Uterus (tissue), 4 donors: ENCODE measurements around the gene LPAR1. TPM values are rescaled to one million over a fixed set of nuclear protein-coding genes. Genes with fewer than 3 reads are reported as not detected.

Experiments
- DNase-seq, 2 donors: peaks; one replicate each; pipeline ENCODE4 v3.0.0-alpha.2; 2019 to 2020
- H3K27ac ChIP-seq, 2 donors: fragments of 200-600 bp; sonication (generic); 1 replicate in 1 of 2; 2 replicates in 1 of 2; pipeline ENCODE4 v1.5.1; 2016 to 2018
- H3K27me3 ChIP-seq, 2 donors: fragments of 200-600 bp; sonication (generic); one replicate each; pipeline ENCODE4 v1.5.1; 2018 to 2019; ENCODE audit warnings: control low read depth in 1 of 2
- H3K36me3 ChIP-seq, 2 donors: fragments of 200-600 bp; sonication (generic); one replicate each; pipeline ENCODE4 v1.5.1; 2019; ENCODE audit warnings: control low read depth in 1 of 2
- H3K4me1 ChIP-seq, 2 donors: fragments of 200-600 bp; sonication (generic); one replicate each; pipeline ENCODE4 v1.5.1; 2018 to 2019; ENCODE audit warnings: control low read depth in 1 of 2
- H3K4me3 ChIP-seq, 2 donors: fragments of 200-600 bp; sonication (generic); 1 replicate in 1 of 2; 2 replicates in 1 of 2; pipeline ENCODE4 v1.5.1; 2018 to 2019; ENCODE audit warnings: mild to moderate bottlenecking in 1 of 2
- H3K9me3 ChIP-seq, 2 donors: fragments of 200-600 bp; sonication (generic); one replicate each; pipeline ENCODE4 v1.5.1; 2019; ENCODE audit warnings: control low read depth in 1 of 2
- CTCF ChIP-seq, 4 experiments: fragments of 200-600 bp in 2 of 4; fragments of 450-650 bp in 2 of 4; sonication (generic) in 2 of 4; IDR thresholded peaks; one replicate each; pipeline ENCODE4 v1.5.1; 2016 to 2019; ENCODE audit warnings: antibody characterized with exemption in 4 of 4, mild to moderate bottlenecking in 2 of 4, moderate library complexity in 1 of 4
- POLR2A ChIP-seq, 2 donors: fragments of 450-650 bp; IDR thresholded peaks; one replicate each; pipeline ENCODE4 v1.6.1; 2016; ENCODE audit warnings: antibody characterized with exemption in 2 of 2, mild to moderate bottlenecking in 1 of 2, moderate library complexity in 1 of 2
- intact Hi-C: fragments of 100-400 bp; cut with DNase I; formaldehyde crosslinking; loops from one replicate; pipeline ENCODE4 v1.15.1; 2023; ENCODE audit warnings: low total_unique reads
- total RNA-seq, 4 donors: library from RNA; depleted of rRNA in 3 of 4; stranded (reverse); fragments of >200 nt in 3 of 4; gene quantifications; one replicate each; pipeline versions ENCODE4 v1.1.0 to v1.2.4, GENCODE V29; 2014 to 2023
- donor health status: DM: yes; HTN: yes; CAD: no.

The LPAR1 gene
- total RNA-seq, 4 donors from 2014 or later = 12.3 to 68.0 (median 51.0) TPM

- no peak for DNase-seq
- TF ChIP-seq POLR2A (IDR thresholded peaks at IDR 0.05) = no peak
- Histone ChIP-seq H3K36me3 (no peaks in the 10 kb centered on the region), H3K27me3 (no peaks in the 10 kb centered on the region), H3K9me3 (no peaks in the 10 kb centered on the region), H3K27ac (no peak overlapping the region), H3K4me1 (no peaks in the 10 kb centered on the region), H3K4me3 (no peak overlapping the region)
- intact Hi-C loops = no loop called here
Observed at GRCh38 chr9:110892689-110893088, 145.6 kb downstream of the LPAR1 start.

- Histone ChIP-seq H3K9me3 (no peaks in the 10 kb centered on the region), H3K27ac (no peak overlapping the region), H3K4me1 (no peaks in the 10 kb centered on the region), H3K27me3 (no peaks in the 10 kb centered on the region), H3K36me3 (no peaks in the 10 kb centered on the region), H3K4me3 (no peak overlapping the region)
- TF ChIP-seq CTCF (IDR thresholded peaks at IDR 0.05) = no peak
- TF ChIP-seq POLR2A (IDR thresholded peaks at IDR 0.05) = no peak
- DNase-seq = no peak
- intact Hi-C loops = no loop called here
Observed at GRCh38 chr9:110891760-110892159, 146.5 kb downstream of the LPAR1 start.

- no peak overlapping the region for H3K4me3 ChIP-seq
- TF ChIP-seq CTCF (IDR thresholded peaks at IDR 0.05) = no peak
- TF ChIP-seq POLR2A (IDR thresholded peaks at IDR 0.05) = no peak
- H3K27ac ChIP-seq = no peak overlapping the region
- H3K27me3 ChIP-seq = no peaks in the 10 kb centered on the region
- intact Hi-C loops = no loop called here
- DNase-seq = no peak
- H3K4me1 ChIP-seq = no peaks in the 10 kb centered on the region
- H3K36me3 ChIP-seq = no peaks in the 10 kb centered on the region
- H3K9me3 ChIP-seq = no peaks in the 10 kb centered on the region
Observed at GRCh38 chr9:110890416-110890815, 147.9 kb downstream of the LPAR1 start.

GRCh38 chr9:110887276-110887675 is 151.0 kb downstream of the LPAR1 start:
- TF ChIP-seq POLR2A (IDR thresholded peaks at IDR 0.05) = no peak
- TF ChIP-seq CTCF (IDR thresholded peaks at IDR 0.05) = no peak
- H3K4me1 ChIP-seq = no peaks in the 10 kb centered on the region
- no peak overlapping the region for H3K27ac ChIP-seq
- no peak overlapping the region for H3K4me3 ChIP-seq
- no peaks in the 10 kb centered on the region for H3K36me3 ChIP-seq
- no peak for DNase-seq
- no peaks in the 10 kb centered on the region for H3K27me3 ChIP-seq
- no peaks in the 10 kb centered on the region for H3K9me3 ChIP-seq
- intact Hi-C loops = no loop called here

GRCh38 chr9:110886832-110887231 is 151.4 kb downstream of the LPAR1 start:
- Histone ChIP-seq H3K4me1 (no peaks in the 10 kb centered on the region), H3K4me3 (no peak overlapping the region), H3K27ac (no peak overlapping the region), H3K27me3 (no peaks in the 10 kb centered on the region), H3K36me3 (no peaks in the 10 kb centered on the region), H3K9me3 (no peaks in the 10 kb centered on the region)
- no peak for TF ChIP-seq CTCF (IDR thresholded peaks at IDR 0.05)
- no peak for TF ChIP-seq POLR2A (IDR thresholded peaks at IDR 0.05)
- intact Hi-C loops = no loop called here
- DNase-seq = no peak

GRCh38 chr9:110880189-110880588 is 158.1 kb downstream of the LPAR1 start:
- intact Hi-C loops = no loop called here
- H3K27ac ChIP-seq = no peak overlapping the region
- H3K4me3 ChIP-seq = no peak overlapping the region
- DNase-seq = no peak
- H3K36me3 ChIP-seq = no peaks in the 10 kb centered on the region
- no peaks in the 10 kb centered on the region for H3K27me3 ChIP-seq
- H3K4me1 ChIP-seq = no peaks in the 10 kb centered on the region
- no peaks in the 10 kb centered on the region for H3K9me3 ChIP-seq
- no peak for TF ChIP-seq POLR2A (IDR thresholded peaks at IDR 0.05)
- TF ChIP-seq CTCF (IDR thresholded peaks at IDR 0.05) = no peak
